IMR-90 (cell line): ENCODE data around the gene GRIA3. TPM values are rescaled to one million over a fixed set of nuclear protein-coding genes. Genes with fewer than 3 reads are reported as not detected.

Source experiments
- ATAC-seq: fragments of 200-7000 bp; cut with Tn5 transposase; 2 replicates; pipeline ENCODE4 v1.9.1; 2020; ENCODE audit warnings: low read depth, mild to moderate bottlenecking, moderate library complexity
- BruUV-seq: library from RNA; stranded (reverse); fragments of 400-500 nt; replicated peaks from 2 replicates; lab custom pipeline; 2021; lab: Mats Ljungman, UMichigan
- CTCF ChIA-PET: fragments of 300-600 bp; formaldehyde crosslinking; extraction: SDS; loops from one replicate; lab custom pipeline; 2021; ENCODE audit warnings: antibody characterized with exemption; lab: Yijun Ruan, JAX
- POLR2A ChIA-PET: fragments of 300-600 bp; sonication (Branson Sonifier 250); formaldehyde crosslinking; loops from one replicate; lab custom pipeline; 2022; ENCODE audit warnings: antibody characterized with exemption; ENCODE audit not compliant: unreplicated experiment; lab: Charles Lee
- DNase-seq: peaks from one replicate; pipeline ENCODE4 v3.0.0; 2013
- H2AFZ ChIP-seq: replicated peaks from 2 replicates; pipeline ENCODE3; 2013; ENCODE audit warnings: low read length, mild to moderate bottlenecking; ENCODE audit not compliant: poor library complexity
- H2AK5ac ChIP-seq: 2 replicates; pipeline ENCODE4 v1.6.1; 2013; ENCODE audit warnings: low read depth, low read length, inconsistent platforms
- H2AK9ac ChIP-seq: replicated peaks from 2 replicates; pipeline ENCODE3; 2013; ENCODE audit warnings: mild to moderate bottlenecking, low read depth, low read length, moderate library complexity; ENCODE audit not compliant: poor library complexity
- H2BK120ac ChIP-seq: 2 replicates; pipeline ENCODE4 v1.6.1; 2013; ENCODE audit warnings: low read depth, low read length, inconsistent platforms
- H2BK15ac ChIP-seq: 3 replicates; pipeline ENCODE4 v1.6.1; 2013; ENCODE audit warnings: low read depth, low read length, inconsistent platforms
- H2BK20ac ChIP-seq: 2 replicates; pipeline ENCODE4 v1.6.1; 2013; ENCODE audit warnings: low read depth, mild to moderate bottlenecking, inconsistent platforms, low read length, moderate library complexity
- H2BK5ac ChIP-seq: 2 replicates; pipeline ENCODE4 v1.6.1; 2013; ENCODE audit warnings: mild to moderate bottlenecking, low read depth, low read length, inconsistent platforms; ENCODE audit not compliant: poor library complexity, severe bottlenecking
- H3K14ac ChIP-seq: replicated peaks from 2 replicates; pipeline ENCODE4 v1.6.1; 2013; ENCODE audit warnings: low read depth, low read length, inconsistent platforms
- H3K18ac ChIP-seq: 2 replicates; pipeline ENCODE4 v1.6.1; 2013; ENCODE audit warnings: low read depth, low read length, control low read depth
- H3K23ac ChIP-seq: 2 replicates; pipeline ENCODE4 v1.6.1; 2013; ENCODE audit warnings: low read depth, low read length, inconsistent platforms
- H3K27ac ChIP-seq: 2 replicates; pipeline ENCODE4 v1.5.1; 2013; ENCODE audit warnings: mild to moderate bottlenecking, control low read depth, low read length; ENCODE audit not compliant: insufficient read depth
- H3K27me3 ChIP-seq: 2 replicates; pipeline ENCODE4 v1.6.1; 2013; ENCODE audit warnings: low read length; ENCODE audit not compliant: control insufficient read depth, insufficient read depth
- H3K36me3 ChIP-seq: 2 replicates; pipeline ENCODE4 v1.6.1; 2013; ENCODE audit warnings: low read length, mixed read lengths; ENCODE audit not compliant: control insufficient read depth, insufficient read depth
- H3K4ac ChIP-seq: 2 replicates; pipeline ENCODE4 v1.6.1; 2013; ENCODE audit warnings: low read depth, low read length, inconsistent platforms
- H3K4me1 ChIP-seq: 2 replicates; pipeline ENCODE4 v1.6.1; 2013; ENCODE audit warnings: low read length, mixed read lengths; ENCODE audit not compliant: control insufficient read depth, insufficient read depth
- H3K4me2 ChIP-seq: 2 replicates; pipeline ENCODE4 v1.6.1; 2013; ENCODE audit warnings: low read depth, mild to moderate bottlenecking, control low read depth, low read length, moderate library complexity
- H3K4me3 ChIP-seq: 2 replicates; pipeline ENCODE4 v1.5.1; 2013; ENCODE audit warnings: low read depth, mild to moderate bottlenecking, control low read depth, low read length, moderate library complexity; ENCODE audit not compliant: insufficient read depth
- H3K56ac ChIP-seq: 2 replicates; pipeline ENCODE4 v1.6.1; 2013; ENCODE audit warnings: low read length, inconsistent platforms; ENCODE audit not compliant: insufficient read depth; ENCODE audit errors: extremely low read depth
- H3K79me1 ChIP-seq, 2 experiments: 2 replicates each; pipeline ENCODE4 v1.6.1; 2013; ENCODE audit warnings: low read length in 2 of 2, inconsistent platforms in 1 of 2, low read depth in 1 of 2
- H3K9ac ChIP-seq: 2 replicates; pipeline ENCODE4 v1.6.1; 2013; ENCODE audit warnings: low read depth, low read length, control low read depth
- H3K9me1 ChIP-seq: 2 replicates; pipeline ENCODE4 v1.6.1; 2013; ENCODE audit warnings: low read length, inconsistent platforms; ENCODE audit not compliant: insufficient read depth
- H3K9me3 ChIP-seq: 2 replicates; pipeline ENCODE4 v1.6.1; 2013; ENCODE audit warnings: low read length; ENCODE audit not compliant: control insufficient read depth, insufficient read depth
- H4K20me1 ChIP-seq: 2 replicates; pipeline ENCODE4 v1.6.1; 2013; ENCODE audit warnings: low read length, inconsistent platforms; ENCODE audit not compliant: insufficient read depth
- H4K5ac ChIP-seq: 2 replicates; pipeline ENCODE4 v1.6.1; 2013; ENCODE audit warnings: mild to moderate bottlenecking, low read depth, low read length, control low read depth
- H4K8ac ChIP-seq, 2 experiments: 2 replicates each; pipeline ENCODE4 v1.6.1; 2013; ENCODE audit warnings: low read depth in 2 of 2, low read length in 2 of 2, control low read depth in 1 of 2, inconsistent platforms in 1 of 2
- H4K91ac ChIP-seq: 2 replicates; pipeline ENCODE4 v1.6.1; 2013; ENCODE audit warnings: low read depth, low read length, inconsistent platforms; ENCODE audit not compliant: insufficient read depth
- BHLHE40 ChIP-seq: fragments of 150-350 bp; IDR thresholded peaks from 2 replicates; pipeline ENCODE4 v1.6.1; 2016; ENCODE audit warnings: mild to moderate bottlenecking, low read depth, low read length
- CEBPB ChIP-seq: IDR thresholded peaks from 2 replicates; pipeline ENCODE4 v1.6.1; 2012; ENCODE audit warnings: low read depth, low read length, improper control_type of control experiment
- CHD1 ChIP-seq: IDR thresholded peaks from 2 replicates; pipeline ENCODE4 v1.6.1; 2012; ENCODE audit warnings: low read depth, low read length, improper control_type of control experiment
- FOS ChIP-seq: fragments of 150-350 bp; IDR thresholded peaks from 2 replicates; pipeline ENCODE4 v1.6.1; 2016; ENCODE audit warnings: low read depth, low read length
- MAFK ChIP-seq: IDR thresholded peaks from 2 replicates; pipeline ENCODE4 v1.6.1; 2012; ENCODE audit warnings: low read depth, low read length, improper control_type of control experiment
- MAZ ChIP-seq: IDR thresholded peaks from 2 replicates; pipeline ENCODE4 v1.6.1; 2012; ENCODE audit warnings: low read depth, mild to moderate bottlenecking, low read length, improper control_type of control experiment, moderate library complexity, borderline replicate concordance
- MXI1 ChIP-seq: IDR thresholded peaks from 2 replicates; pipeline ENCODE4 v1.6.1; 2012; ENCODE audit warnings: low read depth, mild to moderate bottlenecking, low read length, moderate library complexity, borderline replicate concordance
- NFE2L2 ChIP-seq: fragments of 150-350 bp; IDR thresholded peaks from 2 replicates; pipeline ENCODE4 v1.6.1; 2016; ENCODE audit warnings: low read depth, mild to moderate bottlenecking, low read length
- POLR2A ChIP-seq: IDR thresholded peaks from 2 replicates; pipeline ENCODE4 v1.6.1; 2012; ENCODE audit warnings: mild to moderate bottlenecking, low read depth, low read length
- RAD21 ChIP-seq: IDR thresholded peaks from 2 replicates; pipeline ENCODE4 v1.6.1; 2012; ENCODE audit warnings: low read length, improper control_type of control experiment
- RCOR1 ChIP-seq: IDR thresholded peaks from 2 replicates; pipeline ENCODE4 v1.6.1; 2012; ENCODE audit warnings: mild to moderate bottlenecking, low read length, improper control_type of control experiment; ENCODE audit not compliant: insufficient replicate concordance
- RFX5 ChIP-seq: IDR thresholded peaks from 2 replicates; pipeline ENCODE4 v1.8.0; 2012; ENCODE audit warnings: low read depth, mild to moderate bottlenecking, low read length, moderate library complexity
- SMC3 ChIP-seq: fragments of 150-350 bp; IDR thresholded peaks from 2 replicates; pipeline ENCODE4 v1.6.1; 2016; ENCODE audit warnings: low read depth, mild to moderate bottlenecking, antibody characterized with exemption, low read length, moderate library complexity
- WGBS, 2 experiments: methylation state at CpG; one replicate each; pipeline versions ENCODE4 v1.1.5 to v1.1.7; 2013; ENCODE audit warnings: missing lambda C conversion rate in 2 of 2; ENCODE audit not compliant: insufficient read length in 1 of 2; ENCODE audit errors: extremely low coverage in 2 of 2; 5-methylcytosine and 5-hydroxymethylcytosine counted together
- dilution Hi-C: fragments of 300-500 bp; cut with HindIII; formaldehyde crosslinking; loops from one replicate; pipeline ENCODE4 v1.14.3; 2018; ENCODE audit warnings: low sequenced_read_pairs; ENCODE audit not compliant: unreplicated experiment
- in situ Hi-C: fragments of 300-500 bp; cut with MboI; formaldehyde crosslinking; loops from 3 replicates; pipeline ENCODE4 v1.14.3; 2019; ENCODE audit warnings: low sequenced_read_pairs, inconsistent platforms, mixed read lengths
- intact Hi-C: fragments of 100-400 bp; cut with micrococcal nuclease; formaldehyde crosslinking; loops from 2 replicates; pipeline ENCODE4 v1.10.0; 2022
- polyA plus RNA-seq, 3 experiments: library from polyadenylated mRNA; depleted of rRNA; stranded (reverse); fragments of >200 nt; gene quantifications; 2 replicates each; pipeline ENCODE4 v1.2.3, GENCODE V29; 2012; ENCODE audit warnings: low replicate concordance in 1 of 3
- total RNA-seq: library from RNA; depleted of rRNA; stranded (reverse); fragments of >200 nt; gene quantifications from 2 replicates; pipeline ENCODE4 v1.2.3, GENCODE V29; 2012
- TF ChIP-seq, protein P1 (sequence below): fragments of 150-350 bp; IDR thresholded peaks from 2 replicates; pipeline ENCODE4 v1.6.1; 2017; ENCODE audit warnings: mild to moderate bottlenecking, antibody characterized with exemption, low read length, low read depth
- TF ChIP-seq, protein P2 (sequence below): fragments of 150-350 bp; IDR thresholded peaks from 2 replicates; pipeline ENCODE4 v1.6.1; 2016; ENCODE audit warnings: low read depth, mild to moderate bottlenecking, low read length, moderate library complexity, borderline replicate concordance
- TF ChIP-seq, protein P3 (sequence below): conservative IDR thresholded peaks from 2 replicates; pipeline ENCODE4 v1.5.1; 2012; ENCODE audit warnings: mild to moderate bottlenecking, low read depth, low read length, improper control_type of control experiment

Gene GRIA3
- total and polyA plus RNA-seq, 2 of the 4 experiments (the other 2 are of a cell fraction), result not detected

DNA sequence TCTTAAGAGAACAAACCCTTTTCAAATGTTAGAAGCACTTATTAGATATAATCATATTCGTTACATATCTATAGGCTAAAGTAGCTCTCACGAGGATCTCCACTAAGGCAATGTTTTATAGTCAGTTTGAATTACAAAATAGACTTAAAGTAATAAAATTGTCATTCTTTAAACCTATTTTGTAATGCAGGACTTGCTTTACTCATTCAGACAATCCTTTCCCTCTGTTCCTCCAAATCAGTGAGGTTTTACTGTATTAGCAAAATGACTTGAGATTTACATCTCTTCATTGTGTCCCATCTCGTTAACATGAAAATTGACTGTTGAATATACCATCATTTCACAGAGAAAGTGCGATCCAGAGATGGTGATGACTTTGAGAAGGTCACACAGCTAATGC is 284.4 kb downstream of the GRIA3 start:
- no CpG with 5 or more reads among the region's 4 CpGs for WGBS, 2 experiments
- Histone ChIP-seq H4K5ac (no peak overlapping the region), H2BK5ac (no peak overlapping the region), H3K18ac (no peak overlapping the region), H2BK15ac (no peak overlapping the region), H4K20me1 (no peaks in the 10 kb centered on the region), H2AK9ac (no peak overlapping the region), H3K4me3 (no peak overlapping the region), H3K56ac (no peak overlapping the region), H3K27me3 (no peaks in the 10 kb centered on the region), H3K9ac (no peak overlapping the region), H4K8ac (no peak overlapping the region), H3K27ac (no peak overlapping the region), H3K4ac (no peak overlapping the region), H2AK5ac (no peak overlapping the region), H4K91ac (no peak overlapping the region), H2BK120ac (no peak overlapping the region), H3K4me2 (no peak overlapping the region), H3K36me3 (no peaks in the 10 kb centered on the region), H3K79me1 (no peaks in the 10 kb centered on the region), H3K9me3 (no peaks in the 10 kb centered on the region), H2BK20ac (no peak overlapping the region), H3K4me1 (no peaks in the 10 kb centered on the region), H3K9me1 (no peaks in the 10 kb centered on the region), H3K14ac (no peak overlapping the region), H2AFZ (no peak overlapping the region), H3K23ac (no peak overlapping the region)
- ChIA-PET POLR2A (no interaction called here), CTCF (no interaction called here)
- intact Hi-C loops (no loop called here), dilution Hi-C loops (no loop called here), in situ Hi-C loops (no loop called here)
- ATAC-seq (no peak), DNase-seq (no peak)
- no TSS peak for BruUV-seq
- TF ChIP-seq NFE2L2 (no peak), CEBPB (no peak), MAZ (no peak), RCOR1 (no peak), RAD21 (no peak), MXI1 (no peak), FOS (no peak), RFX5 (no peak), CHD1 (no peak), MAFK (no peak), BHLHE40 (no peak), SMC3 (no peak), POLR2A (no peak)
- TF ChIP-seq, protein P1, sequence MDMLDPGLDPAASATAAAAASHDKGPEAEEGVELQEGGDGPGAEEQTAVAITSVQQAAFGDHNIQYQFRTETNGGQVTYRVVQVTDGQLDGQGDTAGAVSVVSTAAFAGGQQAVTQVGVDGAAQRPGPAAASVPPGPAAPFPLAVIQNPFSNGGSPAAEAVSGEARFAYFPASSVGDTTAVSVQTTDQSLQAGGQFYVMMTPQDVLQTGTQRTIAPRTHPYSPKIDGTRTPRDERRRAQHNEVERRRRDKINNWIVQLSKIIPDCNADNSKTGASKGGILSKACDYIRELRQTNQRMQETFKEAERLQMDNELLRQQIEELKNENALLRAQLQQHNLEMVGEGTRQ, result no peak
- TF ChIP-seq, protein P2, sequence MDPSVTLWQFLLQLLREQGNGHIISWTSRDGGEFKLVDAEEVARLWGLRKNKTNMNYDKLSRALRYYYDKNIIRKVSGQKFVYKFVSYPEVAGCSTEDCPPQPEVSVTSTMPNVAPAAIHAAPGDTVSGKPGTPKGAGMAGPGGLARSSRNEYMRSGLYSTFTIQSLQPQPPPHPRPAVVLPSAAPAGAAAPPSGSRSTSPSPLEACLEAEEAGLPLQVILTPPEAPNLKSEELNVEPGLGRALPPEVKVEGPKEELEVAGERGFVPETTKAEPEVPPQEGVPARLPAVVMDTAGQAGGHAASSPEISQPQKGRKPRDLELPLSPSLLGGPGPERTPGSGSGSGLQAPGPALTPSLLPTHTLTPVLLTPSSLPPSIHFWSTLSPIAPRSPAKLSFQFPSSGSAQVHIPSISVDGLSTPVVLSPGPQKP, result no peak
- TF ChIP-seq, protein P3, sequence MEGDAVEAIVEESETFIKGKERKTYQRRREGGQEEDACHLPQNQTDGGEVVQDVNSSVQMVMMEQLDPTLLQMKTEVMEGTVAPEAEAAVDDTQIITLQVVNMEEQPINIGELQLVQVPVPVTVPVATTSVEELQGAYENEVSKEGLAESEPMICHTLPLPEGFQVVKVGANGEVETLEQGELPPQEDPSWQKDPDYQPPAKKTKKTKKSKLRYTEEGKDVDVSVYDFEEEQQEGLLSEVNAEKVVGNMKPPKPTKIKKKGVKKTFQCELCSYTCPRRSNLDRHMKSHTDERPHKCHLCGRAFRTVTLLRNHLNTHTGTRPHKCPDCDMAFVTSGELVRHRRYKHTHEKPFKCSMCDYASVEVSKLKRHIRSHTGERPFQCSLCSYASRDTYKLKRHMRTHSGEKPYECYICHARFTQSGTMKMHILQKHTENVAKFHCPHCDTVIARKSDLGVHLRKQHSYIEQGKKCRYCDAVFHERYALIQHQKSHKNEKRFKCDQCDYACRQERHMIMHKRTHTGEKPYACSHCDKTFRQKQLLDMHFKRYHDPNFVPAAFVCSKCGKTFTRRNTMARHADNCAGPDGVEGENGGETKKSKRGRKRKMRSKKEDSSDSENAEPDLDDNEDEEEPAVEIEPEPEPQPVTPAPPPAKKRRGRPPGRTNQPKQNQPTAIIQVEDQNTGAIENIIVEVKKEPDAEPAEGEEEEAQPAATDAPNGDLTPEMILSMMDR, result no peak
